CD4-positive, alpha-beta T cell (primary cell): ENCODE measurements around the gene SPINK2. TPM values are rescaled to one million over a fixed set of nuclear protein-coding genes. Genes with fewer than 3 reads are reported as not detected.
A peak's percentile ranks its signal among the peaks of the same experiment; 100 is the strongest.

Source experiments
- ATAC-seq: fragments of 200-7000 bp; cut with Tn5 transposase; one replicate; pipeline ENCODE4 v1.10.0; 2022; ENCODE audit warnings: mild to moderate bottlenecking; ENCODE audit not compliant: poor library complexity
- CTCF ChIA-PET: fragments of 350-600 bp; sonication (Branson Sonifier 250); formaldehyde crosslinking; loops from one replicate; lab custom pipeline; 2021; ENCODE audit warnings: antibody characterized with exemption, inconsistent platforms; lab: Charles Lee
- POLR2A ChIA-PET: fragments of 350-600 bp; sonication (Branson Sonifier 250); formaldehyde crosslinking; loops from one replicate; lab custom pipeline; 2021; ENCODE audit warnings: antibody characterized with exemption, inconsistent platforms; lab: Charles Lee
- DNase-seq, 14 experiments: peaks; one replicate each; pipeline ENCODE4 v3.0.0-alpha.2; 2013 to 2020; ENCODE audit warnings: mixed read lengths in 2 of 14
- H3K27ac ChIP-seq, 2 donors: one replicate each; pipeline versions ENCODE4 v1.5.1 to v1.7.0; 2013; ENCODE audit warnings: low read length in 2 of 2, low read depth in 1 of 2, mild to moderate bottlenecking in 1 of 2
- H3K27me3 ChIP-seq, 2 experiments: 1 replicate in 1 of 2; 2 replicates in 1 of 2; pipeline versions ENCODE4 v1.6.1 to v1.7.0; 2013; ENCODE audit warnings: low read length in 2 of 2, control low read depth in 1 of 2, mild to moderate bottlenecking in 1 of 2, moderate library complexity in 1 of 2; ENCODE audit not compliant: insufficient read depth in 2 of 2, control insufficient read depth in 1 of 2
- H3K36me3 ChIP-seq: one replicate; pipeline ENCODE4 v1.6.1; 2013; ENCODE audit warnings: low read length, control low read depth; ENCODE audit not compliant: insufficient read depth
- H3K4me1 ChIP-seq: one replicate; pipeline ENCODE4 v1.6.1; 2013; ENCODE audit warnings: low read length, control low read depth; ENCODE audit not compliant: insufficient read depth
- H3K4me3 ChIP-seq: one replicate; pipeline ENCODE4 v1.5.1; 2013; ENCODE audit warnings: mild to moderate bottlenecking, low read length, moderate library complexity
- H3K9me3 ChIP-seq, 2 experiments: 1 replicate in 1 of 2; 2 replicates in 1 of 2; pipeline versions ENCODE4 v1.6.1 to v1.7.0; 2013; ENCODE audit warnings: low read length in 2 of 2, mild to moderate bottlenecking in 2 of 2, control low read depth in 1 of 2, moderate library complexity in 1 of 2; ENCODE audit not compliant: control insufficient read depth in 1 of 2, insufficient read depth in 1 of 2
- H3K27ac Mint-ChIP-seq: one replicate; pipeline ENCODE4 v1.8.0; 2020; ENCODE audit warnings: mixed read lengths
- H3K27me3 Mint-ChIP-seq: one replicate; pipeline ENCODE4 v1.8.0; 2021; ENCODE audit warnings: mixed read lengths
- H3K36me3 Mint-ChIP-seq: one replicate; pipeline ENCODE4 v1.8.0; 2021; ENCODE audit warnings: low read depth, mixed read lengths
- H3K4me1 Mint-ChIP-seq: one replicate; pipeline ENCODE4 v1.8.0; 2021; ENCODE audit warnings: low read depth, mixed read lengths
- H3K4me3 Mint-ChIP-seq: one replicate; pipeline ENCODE4 v1.8.0; 2020; ENCODE audit warnings: mild to moderate bottlenecking, mixed read lengths
- H3K9me3 Mint-ChIP-seq: one replicate; pipeline ENCODE4 v1.8.0; 2020; ENCODE audit warnings: mixed read lengths
- CTCF ChIP-seq: fragments of 200-600 bp; IDR thresholded peaks from one replicate; pipeline ENCODE4 v1.8.0; 2022; ENCODE audit warnings: antibody characterized with exemption, mild to moderate bottlenecking
- intact Hi-C, 2 experiments: fragments of 100-400 bp; cut with DNase I in 1 of 2; cut with micrococcal nuclease in 1 of 2; formaldehyde crosslinking; loops; one replicate each; pipeline versions ENCODE4 v1.15.1 to v1.9.0; 2023 to 2025; cut with DNase I, micrococcal nuclease
- polyA plus RNA-seq, 2 donors: library from polyadenylated mRNA; unstranded; fragments of 120-200 nt; gene quantifications; one replicate each; pipeline ENCODE4 v1.2.1, GENCODE V29; 2013
- total RNA-seq, 174 experiments: library from RNA in 2 of 174; stranded (reverse) in 2 of 174; gene quantifications; one replicate each; pipeline ENCODE4 v1.2.3 and lab custom pipeline; 2021 to 2026

SPINK2 gene
- total RNA-seq = 1 to 10 TPM; 4.0 to 5.2 TPM
- 4.7 TPM for polyA plus RNA-seq (2013, experiment 1 of 2)
- polyA plus RNA-seq (2013, experiment 2 of 2) = 2.4 TPM
- total RNA-seq (lab: John Stamatoyannopoulos, UW) = 0 to 6.0 (median 0.62) reads per million in 172 experiments

GRCh38 chr4:56821381-56822243 is at the start of gene SPINK2:
Gene SPINK2 (minus strand): TSS chr4:56821701. CDS start chr4:56821662, 39 bp downstream.
- no peak within 1 kb of the TSS for H3K27ac ChIP-seq
- CTCF ChIA-PET = interaction anchor here (0.6 to 2.0 kb wide), 3 partner anchors 9 to 22 kb away, joined by 5 to 7 read pairs (median 5); no protein-coding TSS in a partner anchor
- TF ChIP-seq CTCF = peak; percentile 48
- intact Hi-C loops = loop anchor here (5.0 kb wide), 3 partner anchors 86 to 384 kb away; partner anchors contain the start of genes PAICS (in 1 of the 2), PPAT (in 1 of the 2) and REST (in 1 of the 2)
- H3K27ac Mint-ChIP-seq = peak within 1 kb of the TSS; percentile 76
- H3K4me3 Mint-ChIP-seq = peak within 1 kb of the TSS; percentile 85
- peaks cover 36% of the 10 kb centered on the region for H3K4me1 Mint-ChIP-seq
- peak within 1 kb of the TSS; percentile 63 for H3K4me3 ChIP-seq
- peak; percentile 53 to 90 (median 71) for DNase-seq
- H3K9me3 Mint-ChIP-seq = no peaks in the 10 kb centered on the region
- H3K36me3 ChIP-seq = no peaks in the 10 kb centered on the region
- peak; percentile 96 for ATAC-seq
- no peaks in the 10 kb centered on the region for H3K27me3 Mint-ChIP-seq
- H3K4me1 ChIP-seq = peaks cover 33% of the 10 kb centered on the region
- no peaks in the 10 kb centered on the region for H3K9me3 ChIP-seq
- H3K27me3 ChIP-seq = no peaks in the 10 kb centered on the region
- POLR2A ChIA-PET = interaction anchor here (0.7 to 1.7 kb wide), 5 partner anchors 15 to 386 kb away, joined by 3 to 10 read pairs (median 5); partner anchors contain the start of genes PAICS, PPAT and REST
- no peaks in the 10 kb centered on the region for H3K36me3 Mint-ChIP-seq

- Histone ChIP-seq H3K36me3 (no peaks in the 10 kb centered on the region), H3K9me3 (no peaks in the 10 kb centered on the region), H3K27ac (no peak overlapping the region), H3K4me3 (no peak overlapping the region), H3K4me1 (peaks cover 2% of the 10 kb centered on the region), H3K27me3 (no peaks in the 10 kb centered on the region)
- no peaks in the 10 kb centered on the region for H3K9me3 Mint-ChIP-seq
- intact Hi-C loops = no loop called here
- H3K4me1 Mint-ChIP-seq = peaks cover 9% of the 10 kb centered on the region
- CTCF ChIA-PET = no interaction called here
- no peak for TF ChIP-seq CTCF
- no peaks in the 10 kb centered on the region for H3K36me3 Mint-ChIP-seq
- peaks cover 4% of the 10 kb centered on the region for H3K27me3 Mint-ChIP-seq
- no peak overlapping the region for H3K27ac Mint-ChIP-seq
- no peak overlapping the region for H3K4me3 Mint-ChIP-seq
- POLR2A ChIA-PET = no interaction called here
- ATAC-seq = no peak
- no peak for DNase-seq
Observed at GRCh38 chr4:56870946-56871345, 49.4 kb upstream of the SPINK2 start.

GRCh38 chr4:56863441-56864139 is 42.1 kb upstream of the SPINK2 start:
- TF ChIP-seq CTCF = no peak
- no peak overlapping the region for H3K27ac Mint-ChIP-seq
- no peaks in the 10 kb centered on the region for H3K27me3 Mint-ChIP-seq
- no peak overlapping the region for H3K4me3 Mint-ChIP-seq
- no peaks in the 10 kb centered on the region for H3K4me1 ChIP-seq
- H3K36me3 ChIP-seq = no peaks in the 10 kb centered on the region
- no peaks in the 10 kb centered on the region for H3K27me3 ChIP-seq
- no peaks in the 10 kb centered on the region for H3K9me3 Mint-ChIP-seq
- intact Hi-C loops = no loop called here
- DNase-seq (peak in 2 of 14 experiments; percentile 15 to 26), ATAC-seq (no peak)
- H3K9me3 ChIP-seq = no peaks in the 10 kb centered on the region
- no peak overlapping the region for H3K27ac ChIP-seq
- no peak overlapping the region for H3K4me3 ChIP-seq
- no peaks in the 10 kb centered on the region for H3K36me3 Mint-ChIP-seq
- ChIA-PET CTCF (no interaction called here), POLR2A (no interaction called here)
- no peaks in the 10 kb centered on the region for H3K4me1 Mint-ChIP-seq
